ENCODE results near the gene NKTR. TPM values are rescaled to one million over a fixed set of nuclear protein-coding genes. Genes with fewer than 3 reads are reported as not detected.

NKTR gene
- total and polyA plus RNA-seq, 2 experiments from 2014 or later = 26.0 to 32.6 TPM

- Histone ChIP-seq H3K4me2 (ENCODE audit: unreplicated experiment) (no peak overlapping the region), H4K20me1 (ENCODE audit: insufficient read depth) (no peaks in the 10 kb centered on the region), H3K27ac (no peak overlapping the region), H3K27me3 (replicated peaks; ENCODE audit: insufficient read depth) (no peaks in the 10 kb centered on the region), H3K9me2 (ENCODE audit: insufficient read depth) (no peaks in the 10 kb centered on the region), H3K4me1 (ENCODE audit: insufficient read depth) (no peaks in the 10 kb centered on the region), H3K4me3 (no peak overlapping the region), H3K9me3 (ENCODE audit: low read depth) (no peaks in the 10 kb centered on the region), H2AFZ (no peak overlapping the region), H3F3A (ENCODE audit: insufficient read depth) (peaks cover 4% of the 10 kb centered on the region; the same call in 1 of the 2 replicates), H3K79me2 (ENCODE audit: insufficient read depth) (no peaks in the 10 kb centered on the region), H3K9ac (no peak overlapping the region), H3K36me3 (ENCODE audit: low read depth) (peaks cover 58% of the 10 kb centered on the region)
- in situ Hi-C loops (cut with MboI) = no loop called here
- no peak for DNase-seq
- TF ChIP-seq EZH2phosphoT487 (IDR thresholded peaks at IDR 0.05; ENCODE audit: insufficient read depth, low read depth) = no peak
- TF ChIP-seq EZH2 (IDR thresholded peaks at IDR 0.05; ENCODE audit: insufficient read depth, poor library complexity, severe bottlenecking) = no peak
These were observed 42.6 kb upstream of the NKTR start for GRCh38 chr3:42557854-42558253.

GRCh38 chr3:42562047-42562907 is 38.2 kb upstream of the NKTR start:
- DNase-seq = peak; percentile 35
- Histone ChIP-seq H4K20me1 (ENCODE audit: insufficient read depth) (no peaks in the 10 kb centered on the region; the same call in 1 of the 2 replicates), H3K27ac (no peak overlapping the region), H3K4me2 (ENCODE audit: unreplicated experiment) (no peak overlapping the region), H3K36me3 (ENCODE audit: low read depth) (peaks cover 33% of the 10 kb centered on the region), H3K9me2 (ENCODE audit: insufficient read depth) (no peaks in the 10 kb centered on the region), H3K79me2 (ENCODE audit: insufficient read depth) (no peaks in the 10 kb centered on the region), H3K27me3 (replicated peaks; ENCODE audit: insufficient read depth) (no peaks in the 10 kb centered on the region), H2AFZ (no peak overlapping the region), H3K4me1 (ENCODE audit: insufficient read depth) (no peaks in the 10 kb centered on the region), H3K9ac (no peak overlapping the region), H3K9me3 (ENCODE audit: low read depth) (no peaks in the 10 kb centered on the region), H3F3A (ENCODE audit: insufficient read depth) (peaks cover 7% of the 10 kb centered on the region; the same call in 1 of the 2 replicates), H3K4me3 (no peak overlapping the region)
- WGBS, 2 experiments (ENCODE audit: low coverage in 1 of 2, low lambda C conversion rate in 2 of 2, missing lambda C conversion rate in 2 of 2) = 41 to 45% methylated on average over 3 of the region's 3 CpGs
- in situ Hi-C loops (cut with MboI) = no loop called here
- no peak for TF ChIP-seq EZH2 (IDR thresholded peaks at IDR 0.05; ENCODE audit: insufficient read depth, poor library complexity, severe bottlenecking)
- no peak for TF ChIP-seq EZH2phosphoT487 (IDR thresholded peaks at IDR 0.05; ENCODE audit: insufficient read depth, low read depth)

GRCh38 chr3:42569593-42570142 is 30.8 kb upstream of the NKTR start:
- DNase-seq = no peak
- no peak overlapping the region for H3K9ac ChIP-seq
- H4K20me1 ChIP-seq (ENCODE audit: insufficient read depth) = no peaks in the 10 kb centered on the region; the same call in 1 of the 2 replicates
- no peak overlapping the region for H2AFZ ChIP-seq
- 0 out of 2 replicates have a peak, but pooled peaks cover 6% of the 10 kb centered on the region for H3F3A ChIP-seq (ENCODE audit: insufficient read depth)
- H3K27me3 ChIP-seq (replicated peaks; ENCODE audit: insufficient read depth) = no peaks in the 10 kb centered on the region
- in situ Hi-C loops (cut with MboI) = no loop called here
- 74 to 80% methylated on average over 2 of the region's 2 CpGs for WGBS, 2 experiments (ENCODE audit: low coverage in 1 of 2, low lambda C conversion rate in 2 of 2, missing lambda C conversion rate in 2 of 2)
- TF ChIP-seq EZH2phosphoT487 (IDR thresholded peaks at IDR 0.05; ENCODE audit: insufficient read depth, low read depth) (no peak), EZH2 (IDR thresholded peaks at IDR 0.05; ENCODE audit: insufficient read depth, poor library complexity, severe bottlenecking) (no peak)
- no peaks in the 10 kb centered on the region for H3K4me1 ChIP-seq (ENCODE audit: insufficient read depth)
- H3K4me3 ChIP-seq = no peak overlapping the region
- H3K27ac ChIP-seq = no peak overlapping the region
- H3K9me3 ChIP-seq (ENCODE audit: low read depth) = no peaks in the 10 kb centered on the region
- no peaks in the 10 kb centered on the region for H3K9me2 ChIP-seq (ENCODE audit: insufficient read depth)
- peaks cover 12% of the 10 kb centered on the region; the same call in 1 of the 2 replicates for H3K36me3 ChIP-seq (ENCODE audit: low read depth)
- H3K4me2 ChIP-seq (ENCODE audit: unreplicated experiment) = no peak overlapping the region
- H3K79me2 ChIP-seq (ENCODE audit: insufficient read depth) = peaks cover 65% of the 10 kb centered on the region

GRCh38 chr3:42572278-42572677 is 28.2 kb upstream of the NKTR start:
- Histone ChIP-seq H3K36me3 (ENCODE audit: low read depth) (peaks cover 6% of the 10 kb centered on the region; the same call in 1 of the 2 replicates), H2AFZ (no peak overlapping the region), H3K4me1 (ENCODE audit: insufficient read depth) (no peaks in the 10 kb centered on the region), H3K79me2 (ENCODE audit: insufficient read depth) (peaks cover 91% of the 10 kb centered on the region), H3K27ac (no peak overlapping the region), H3F3A (ENCODE audit: insufficient read depth) (0 out of 2 replicates have a peak, but pooled peaks cover 6% of the 10 kb centered on the region), H3K27me3 (replicated peaks; ENCODE audit: insufficient read depth) (no peaks in the 10 kb centered on the region), H3K4me3 (no peak overlapping the region), H3K4me2 (ENCODE audit: unreplicated experiment) (no peak overlapping the region), H3K9me2 (ENCODE audit: insufficient read depth) (no peaks in the 10 kb centered on the region; the same call in 1 of the 2 replicates), H3K9ac (no peak overlapping the region), H4K20me1 (ENCODE audit: insufficient read depth) (no peaks in the 10 kb centered on the region), H3K9me3 (ENCODE audit: low read depth) (no peaks in the 10 kb centered on the region)
- in situ Hi-C loops (cut with MboI) = no loop called here
- peak; percentile 58 for DNase-seq
- no peak for TF ChIP-seq EZH2 (IDR thresholded peaks at IDR 0.05; ENCODE audit: insufficient read depth, poor library complexity, severe bottlenecking)
- TF ChIP-seq EZH2phosphoT487 (IDR thresholded peaks at IDR 0.05; ENCODE audit: insufficient read depth, low read depth) = no peak
- WGBS, 2 experiments (ENCODE audit: low coverage in 1 of 2, low lambda C conversion rate in 2 of 2, missing lambda C conversion rate in 2 of 2) = 39 to 57% methylated on average over 3 of the region's 3 CpGs

Data from GM23248 (cell line).